GM19468 (cell line): ENCODE results near the gene CHGA.

ENCODE experiments used
- ATAC-seq: cut with Tn5 transposase; IDR thresholded peaks from one replicate; pipeline ENCODE4 v1.9.1; 2021; ENCODE audit warnings: mild to moderate bottlenecking, moderate library complexity, moderate number of reproducible peaks; ENCODE audit not compliant: unreplicated experiment; ENCODE audit errors: extremely low read depth

CHGA gene

DNA sequence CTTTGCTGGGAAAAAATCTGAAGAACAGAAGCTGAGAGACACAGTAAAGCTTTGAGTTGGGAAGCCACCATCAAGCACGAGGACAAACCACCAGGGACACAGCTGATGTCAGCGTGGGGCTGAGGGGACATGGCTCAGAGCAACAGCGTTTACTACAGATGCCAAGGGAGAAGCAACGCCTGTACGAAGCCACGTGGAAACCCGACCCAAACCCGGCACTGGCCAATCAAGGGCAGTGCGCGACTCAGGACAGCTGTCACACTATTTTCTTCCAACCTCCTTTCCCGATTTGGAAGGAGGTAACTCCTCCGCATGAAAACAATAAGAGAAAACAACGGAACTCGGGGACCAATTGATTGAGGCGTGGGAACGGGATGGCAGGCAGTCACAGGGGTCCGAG lies 20.2 kb upstream of the CHGA start:
- no peak for ATAC-seq

DNA sequence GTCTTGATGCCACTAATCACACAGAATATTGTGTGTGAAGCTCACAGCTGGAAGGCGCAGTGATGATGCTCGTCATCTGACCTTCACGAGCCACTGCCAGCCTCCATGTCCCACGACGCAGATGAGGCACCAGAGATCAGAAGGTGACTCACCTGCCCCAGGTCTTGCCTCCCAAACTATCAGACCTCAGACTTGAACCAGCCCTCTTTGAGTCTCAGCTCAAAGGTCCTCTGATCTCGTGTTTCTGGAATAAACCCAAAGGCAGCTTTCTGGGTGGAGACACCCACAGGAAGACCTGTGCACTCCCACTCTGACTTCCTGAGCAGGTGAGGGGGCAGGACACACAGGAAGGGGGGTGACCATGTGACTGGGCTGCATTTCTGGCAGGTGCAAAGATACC lies 19.6 kb upstream of the CHGA start:
- ATAC-seq, result no peak

DNA sequence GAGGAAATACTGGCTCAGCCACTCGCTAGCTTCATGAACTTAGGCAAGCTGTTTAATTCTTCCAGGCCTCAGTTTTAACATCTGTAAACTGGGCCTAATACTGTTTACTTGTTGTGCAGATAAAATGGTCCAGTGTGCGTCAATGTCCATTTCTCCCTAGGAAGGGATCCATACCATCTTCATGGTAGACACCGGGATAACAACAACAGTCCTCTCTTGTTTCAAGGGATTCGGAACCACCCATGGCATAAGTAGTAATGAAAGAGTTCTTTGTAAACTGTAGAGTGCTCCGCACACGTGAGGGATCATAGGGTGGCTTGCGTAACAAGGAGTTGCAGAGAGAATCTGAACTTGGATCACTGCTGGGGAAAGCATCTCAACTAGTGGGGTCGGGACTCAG lies 17.3 kb upstream of the CHGA start:
- ATAC-seq, result no peak

DNA sequence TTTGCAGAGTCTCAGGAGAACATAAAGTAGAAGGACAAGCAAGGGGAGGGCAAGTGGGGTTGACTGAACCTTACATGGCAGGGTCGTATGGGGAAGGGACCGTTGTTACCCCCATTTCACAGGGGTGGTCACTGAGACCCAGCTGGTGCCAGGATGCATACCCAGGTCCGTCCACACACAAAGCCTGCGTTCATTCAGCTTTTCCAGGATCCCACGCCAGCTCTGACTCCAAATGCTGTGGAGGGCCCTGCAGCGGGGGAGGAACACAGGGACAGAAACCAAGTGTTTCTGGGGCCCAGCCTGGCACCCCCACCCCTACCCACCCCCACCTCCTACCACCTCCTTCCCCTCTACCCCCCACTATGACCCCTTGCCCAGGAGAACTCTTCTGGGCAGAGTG lies 16.5 kb upstream of the CHGA start:
- ATAC-seq, result no peak

DNA sequence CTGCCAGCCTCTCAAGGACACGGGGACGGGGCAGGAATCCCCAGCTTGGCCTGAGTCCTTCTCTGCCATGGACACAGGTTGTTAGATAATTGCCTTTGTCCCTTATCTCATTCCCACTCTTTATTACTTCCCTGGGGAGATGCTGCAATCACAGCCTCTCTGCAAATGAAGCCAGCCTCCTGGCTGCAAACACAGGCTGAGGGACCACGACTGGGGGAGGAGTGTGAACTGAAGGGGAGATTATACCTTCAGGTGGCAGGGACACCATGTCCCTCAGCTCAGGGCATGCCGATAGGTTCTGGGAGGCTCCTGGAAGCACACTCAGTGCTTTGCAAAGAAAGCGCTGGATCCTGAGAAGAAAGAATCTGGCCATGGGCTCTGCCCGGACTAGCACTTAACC lies 16.1 kb upstream of the CHGA start:
- ATAC-seq, result no peak

DNA sequence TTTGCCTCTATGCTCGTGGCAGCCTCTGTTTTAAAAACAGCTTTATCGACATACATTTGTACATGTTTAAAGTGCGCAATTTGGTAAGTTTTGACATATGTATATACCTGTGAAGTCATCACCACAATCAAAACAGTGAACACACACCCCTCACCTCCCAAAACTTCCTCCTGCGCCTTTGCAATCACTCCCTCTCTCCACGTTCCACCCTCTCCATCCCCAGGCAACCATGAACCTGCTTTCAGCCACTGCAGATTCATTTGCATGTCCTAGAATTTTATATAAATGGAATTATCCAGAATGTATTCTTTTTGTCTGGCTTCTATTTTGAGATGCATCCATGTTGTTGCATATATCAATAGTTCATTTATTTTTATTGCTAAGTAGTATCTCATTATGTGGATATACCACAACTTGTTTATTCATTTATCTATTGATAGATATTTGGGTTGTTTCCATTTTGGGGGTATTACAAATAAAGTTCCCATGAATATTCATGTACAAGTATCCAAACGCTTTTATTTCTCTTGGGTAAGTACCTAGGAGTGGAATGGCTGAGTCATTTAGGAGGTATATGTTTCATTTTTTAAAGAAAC lies 15.5 kb upstream of the CHGA start:
- ATAC-seq, result no peak

DNA sequence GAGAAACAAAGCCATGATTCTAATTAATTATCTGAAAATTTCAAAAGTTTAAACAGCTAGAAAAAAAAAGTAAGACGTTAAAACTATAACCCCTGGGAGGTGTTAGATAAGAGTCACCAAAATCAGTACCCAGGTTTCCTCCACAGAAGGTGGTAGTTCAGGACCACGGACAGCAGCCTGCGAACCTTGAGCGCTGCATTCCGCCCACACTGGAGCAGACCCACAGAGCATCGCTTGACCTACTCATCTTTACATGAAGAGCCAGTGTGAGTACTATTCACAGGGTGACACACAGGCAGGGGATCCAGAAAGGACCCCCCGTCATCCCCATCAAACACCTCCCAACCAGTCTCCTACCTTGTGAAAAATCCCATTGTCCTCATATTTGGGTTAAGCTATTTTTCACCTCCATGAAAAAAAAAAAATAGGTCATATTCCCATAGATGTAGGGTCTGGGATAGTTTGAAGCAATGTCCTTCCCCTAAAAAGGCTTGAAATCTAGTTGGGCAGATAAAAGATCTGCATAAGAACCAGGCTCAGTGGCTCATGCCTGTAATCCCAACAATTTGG lies 8.8 kb upstream of the CHGA start:
- no peak for ATAC-seq

DNA sequence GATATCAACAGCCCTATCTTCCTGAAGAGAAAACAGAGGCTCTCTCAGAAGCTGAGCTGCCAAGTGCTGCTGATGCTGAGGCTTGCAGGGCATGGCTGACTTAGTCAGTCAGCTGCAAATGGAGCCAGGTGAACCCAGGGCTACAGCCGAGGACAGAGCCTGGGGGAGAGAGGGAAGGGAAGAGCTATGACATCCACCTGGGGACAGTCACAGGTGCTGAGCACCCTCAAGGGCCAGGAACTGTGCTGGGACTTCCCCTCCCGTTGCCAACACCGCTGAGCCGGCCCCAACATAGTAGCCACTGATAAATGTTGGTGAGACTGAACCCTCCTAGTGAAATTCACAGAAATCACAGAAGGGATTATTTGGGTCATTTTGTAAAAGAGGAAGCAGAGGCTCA lies 6.7 kb upstream of the CHGA start:
- ATAC-seq, result no peak

DNA sequence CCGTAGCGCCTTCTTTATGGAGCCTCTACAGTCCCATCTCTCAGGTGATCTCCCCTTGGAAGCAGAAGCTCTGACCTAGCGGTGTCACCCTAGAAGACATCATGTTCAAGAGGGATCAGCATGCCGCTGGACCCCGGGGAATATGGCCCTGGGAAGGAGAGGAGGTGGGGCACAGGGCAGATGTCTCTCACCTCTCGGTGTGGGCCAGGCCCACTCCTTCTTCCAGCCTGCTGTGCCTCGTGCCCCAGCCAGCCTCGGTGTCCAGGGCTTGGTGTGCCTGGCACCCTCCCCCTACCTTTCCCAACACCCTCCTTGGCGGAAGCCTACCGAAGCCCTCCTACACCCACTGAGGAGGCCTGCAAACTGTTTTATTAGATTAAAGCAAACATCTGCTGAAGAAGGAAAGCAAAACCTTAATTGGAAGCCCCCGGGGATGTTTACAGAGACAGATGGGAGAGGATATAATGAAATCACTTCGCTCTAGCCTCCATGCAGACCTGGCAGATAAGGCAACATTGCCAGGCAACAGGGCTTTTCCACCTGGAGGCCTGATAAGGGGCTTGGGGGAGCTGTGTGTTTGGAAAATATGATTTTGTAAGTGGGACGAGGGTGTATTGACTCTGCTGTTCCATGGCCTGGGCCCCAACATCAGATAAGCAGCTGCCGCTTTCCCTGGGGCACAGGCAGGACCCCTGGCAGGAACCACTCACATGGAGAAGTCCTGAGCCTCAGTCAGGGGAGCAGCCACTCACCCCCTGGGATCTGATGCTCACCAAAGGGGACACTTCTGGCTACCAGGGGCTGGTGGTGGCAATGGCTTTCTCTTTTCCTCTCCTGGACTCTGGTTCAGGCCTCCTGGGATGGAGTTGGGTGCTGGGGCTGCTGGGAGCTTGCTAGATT lies 5.7 kb upstream of the CHGA start:
- no peak for ATAC-seq

DNA sequence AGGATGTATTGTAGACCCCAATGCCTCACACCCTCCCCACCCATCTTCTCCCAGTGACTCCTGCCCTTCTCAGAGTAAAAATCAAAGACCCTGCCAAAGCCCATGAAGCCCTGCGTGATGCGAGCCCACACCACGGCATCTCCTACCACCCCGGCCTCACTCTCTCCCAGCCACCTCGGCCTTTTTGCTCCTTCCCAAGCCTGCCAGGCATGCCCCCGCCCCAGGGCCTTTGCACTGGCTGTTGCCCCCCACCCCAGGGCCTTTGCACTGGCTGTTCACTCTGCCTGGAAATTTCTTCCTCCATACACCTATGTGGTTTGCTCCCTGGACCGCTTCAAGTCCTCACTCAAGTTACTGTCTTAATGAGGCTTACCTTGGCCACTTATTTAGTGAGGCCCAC lies 5.0 kb upstream of the CHGA start:
- no peak for ATAC-seq

DNA sequence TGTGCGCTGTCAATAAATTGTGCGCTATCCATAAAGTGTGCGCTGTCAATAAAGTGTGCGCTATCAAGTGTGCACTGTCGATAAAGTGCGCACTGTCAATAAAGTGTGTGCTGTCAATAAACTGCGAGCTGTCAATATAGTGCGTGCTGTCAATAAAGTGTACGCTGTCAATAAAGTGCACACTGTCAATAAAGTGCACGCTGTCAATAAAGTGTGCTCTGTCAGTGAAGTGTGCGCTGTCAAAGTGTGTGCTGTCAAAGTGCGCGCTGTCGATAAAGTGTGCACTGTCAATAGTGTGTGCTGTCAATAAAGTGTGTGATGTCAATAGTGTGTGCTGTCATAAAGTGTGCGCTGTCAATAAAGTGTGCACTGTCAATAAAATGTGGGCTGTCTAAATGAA lies 2.9 kb upstream of the CHGA start:
- no peak for ATAC-seq

DNA sequence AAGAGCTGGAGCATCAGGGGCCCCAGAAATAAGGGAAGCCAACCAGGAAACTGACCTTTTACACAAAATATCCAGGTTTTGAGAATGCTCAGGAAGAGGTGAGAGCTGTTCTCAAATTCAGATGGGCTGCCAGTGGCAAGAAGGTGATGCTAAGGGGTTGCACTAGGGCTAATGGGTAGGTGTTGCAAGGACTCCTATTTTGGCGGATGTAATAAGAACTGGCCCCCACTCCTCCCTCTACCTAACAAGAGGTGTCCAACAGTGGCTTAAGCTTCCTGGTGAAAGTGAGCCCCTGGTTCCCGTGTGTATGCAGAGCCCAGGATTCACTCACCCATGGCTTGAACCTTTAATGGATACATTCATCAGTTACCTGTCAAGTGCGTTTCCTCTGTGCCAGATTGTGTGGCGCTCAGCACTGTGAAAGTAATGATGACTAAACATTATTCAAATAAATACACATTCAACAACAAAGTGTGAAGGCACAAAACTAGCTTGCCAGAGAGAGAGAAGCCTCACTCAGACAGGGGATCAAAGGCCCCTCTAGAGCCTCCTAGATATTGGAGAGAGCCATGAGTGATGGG lies 705 bp upstream of the CHGA start:
- ATAC-seq, result no peak

DNA sequence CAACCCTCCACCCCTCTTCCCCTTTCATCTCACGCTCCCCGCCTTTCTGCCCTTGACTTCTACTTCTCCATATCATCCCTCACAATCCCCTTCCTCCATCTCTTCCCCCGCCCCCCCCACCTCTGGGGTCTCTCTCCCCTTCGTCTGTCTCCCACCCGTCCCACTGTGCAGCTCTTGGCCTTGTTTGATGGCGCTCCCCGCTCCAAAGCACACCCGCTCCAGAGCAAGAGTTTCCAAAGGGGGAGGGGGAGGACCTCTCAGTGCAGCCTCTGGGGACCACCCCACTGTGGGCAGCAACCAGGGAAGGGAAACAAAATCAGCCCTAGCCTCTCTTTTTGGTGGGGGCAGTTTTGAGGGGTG lies 774 bp downstream of the CHGA start:
- no peak for ATAC-seq

DNA sequence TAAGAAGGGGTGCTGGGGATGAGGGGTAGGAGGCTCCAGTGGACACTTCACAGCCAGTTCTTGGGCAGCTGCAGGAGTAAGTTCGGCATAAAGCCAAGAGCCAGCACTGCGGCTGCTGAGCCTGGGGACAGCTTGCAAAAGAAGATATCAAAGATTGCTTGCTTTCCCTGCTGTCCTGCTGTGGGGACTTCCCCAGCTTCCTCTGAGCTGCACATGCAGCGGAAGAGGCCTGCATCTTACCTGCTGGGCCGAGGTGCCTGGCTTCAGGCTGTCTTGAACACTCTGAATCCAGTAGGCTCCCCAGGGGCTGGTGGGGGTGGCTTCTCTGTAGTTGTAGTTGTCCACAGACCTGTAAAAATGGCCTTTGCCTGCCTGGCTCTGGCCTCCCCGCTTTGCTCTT lies 1.3 kb downstream of the CHGA start:
- ATAC-seq, result no peak

DNA sequence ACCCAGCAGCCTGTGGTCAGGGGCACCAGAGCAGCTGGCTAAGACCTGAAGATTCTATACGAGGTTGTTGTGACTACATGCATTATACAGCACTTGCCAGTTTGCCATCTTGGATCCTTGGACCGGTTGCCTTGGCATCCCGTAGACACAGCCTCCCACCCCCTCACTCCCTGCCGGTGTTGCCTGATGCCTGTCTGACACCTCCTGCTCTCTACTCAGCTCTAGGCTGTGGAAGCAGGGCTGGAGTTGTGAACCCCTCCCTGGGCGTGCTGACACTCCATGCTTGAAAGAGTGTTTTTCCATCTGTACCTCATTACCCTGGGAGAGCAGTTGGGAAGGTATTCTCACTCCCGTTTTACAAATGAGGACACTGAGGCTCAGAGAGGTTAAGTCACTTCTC lies 2.5 kb downstream of the CHGA start:
- no peak for ATAC-seq

DNA sequence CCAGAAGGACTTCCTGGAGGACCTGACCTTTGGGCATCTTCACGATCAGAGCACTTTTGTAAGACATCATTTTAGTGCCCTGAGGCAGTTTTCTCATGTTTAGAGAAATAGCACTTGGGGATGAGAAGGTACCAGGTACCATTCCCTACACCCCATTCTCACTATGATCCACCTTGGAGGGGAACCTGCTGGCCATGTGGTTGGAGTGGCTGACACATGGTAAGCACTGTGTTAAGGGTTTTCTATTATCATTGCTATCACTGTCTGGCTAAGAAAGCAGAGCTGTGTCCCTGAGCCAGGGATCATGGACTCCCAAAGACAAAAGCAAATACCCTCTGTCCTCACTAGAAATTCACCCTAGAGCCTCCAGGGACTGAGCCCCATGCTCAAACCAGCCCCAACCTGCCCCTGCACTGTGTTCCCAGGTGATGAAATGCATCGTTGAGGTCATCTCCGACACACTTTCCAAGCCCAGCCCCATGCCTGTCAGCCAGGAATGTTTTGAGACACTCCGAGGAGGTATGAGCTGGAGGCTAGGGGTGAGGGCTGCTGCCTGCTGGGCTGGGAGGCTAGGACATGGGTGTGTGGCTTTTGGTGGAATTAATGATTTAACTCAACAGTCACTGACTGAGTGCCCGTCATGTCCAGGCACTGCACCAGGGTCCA lies 3.4 kb downstream of the CHGA start:
- no peak for ATAC-seq

DNA sequence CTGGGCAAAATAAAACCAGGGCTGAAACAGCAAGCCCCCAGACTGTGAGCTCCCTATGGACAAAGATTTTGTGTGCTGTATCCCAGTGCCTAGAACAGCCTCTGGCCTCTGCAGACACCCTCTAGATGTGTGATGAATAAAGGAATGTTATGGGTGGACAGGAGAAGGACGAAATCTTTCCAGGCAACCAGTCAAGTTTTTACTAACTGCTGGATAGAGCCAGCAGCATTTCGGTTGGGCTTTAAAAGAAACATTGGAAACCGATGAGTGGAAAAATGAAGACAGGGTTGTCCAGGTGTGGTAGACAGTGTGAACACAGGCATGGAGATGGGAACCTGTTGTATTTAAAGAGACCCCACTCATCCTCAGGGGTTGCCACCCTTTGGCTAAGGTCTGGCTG lies 4.0 kb downstream of the CHGA start:
- ATAC-seq, result no peak

DNA sequence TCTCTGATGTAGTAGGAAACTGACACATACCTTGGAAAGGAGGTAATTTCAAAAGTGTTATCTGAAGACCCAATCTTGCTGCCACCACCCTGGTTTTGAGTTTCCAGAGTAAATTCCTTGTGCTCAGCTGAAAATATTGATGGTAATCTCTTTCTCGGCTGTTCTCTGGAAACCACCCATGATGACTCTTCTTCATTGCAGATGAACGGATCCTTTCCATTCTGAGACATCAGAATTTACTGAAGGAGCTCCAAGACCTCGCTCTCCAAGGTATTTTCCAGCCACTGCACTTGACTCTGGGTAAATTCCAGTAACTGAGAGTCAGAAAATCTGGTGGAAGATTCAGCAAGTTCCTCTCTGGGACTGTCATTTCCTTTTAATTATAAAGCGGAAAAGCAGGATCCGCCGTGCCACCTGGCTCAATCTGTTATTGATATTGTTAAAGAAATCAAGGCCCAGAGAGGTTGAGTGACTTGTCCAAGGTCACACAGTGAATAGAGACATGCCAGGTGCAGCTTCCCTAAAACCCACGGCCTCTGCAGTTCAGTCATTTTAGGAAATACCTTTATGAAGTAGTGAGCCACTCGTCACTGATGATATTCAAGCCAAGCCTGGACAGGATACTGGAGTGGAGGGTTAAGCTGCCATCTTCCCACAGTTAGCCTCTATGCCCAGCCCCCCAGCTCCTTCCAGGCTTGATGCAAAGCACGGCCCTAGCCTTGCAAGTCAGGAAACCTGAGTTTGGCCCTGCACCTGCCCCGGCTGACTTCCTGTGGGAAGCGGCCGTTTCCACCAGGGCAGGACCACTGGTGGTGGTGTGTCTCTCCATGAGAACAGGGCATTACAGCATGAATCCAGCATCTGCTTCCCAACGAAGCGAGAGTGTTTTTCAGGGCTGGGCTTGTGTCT lies 4.7 kb downstream of the CHGA start:
- ATAC-seq, result no peak

DNA sequence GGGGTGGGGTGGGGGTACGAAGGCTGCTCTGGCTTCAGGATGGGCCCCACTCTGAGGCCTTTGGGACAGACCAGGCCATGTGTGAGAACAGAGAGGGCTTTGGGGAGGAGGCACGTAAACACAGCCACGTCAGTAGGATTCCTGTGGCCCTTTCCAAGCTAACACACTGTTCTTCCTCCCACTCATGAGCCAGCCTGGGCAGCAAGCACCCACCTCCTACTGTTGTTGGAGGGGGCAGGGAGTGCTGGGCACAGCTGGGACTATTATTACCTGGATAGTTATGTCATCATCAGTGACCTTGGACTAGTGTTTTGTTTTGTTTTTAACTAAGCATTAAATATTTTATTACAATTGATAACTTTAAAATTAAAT lies 5.3 kb downstream of the CHGA start:
- no peak for ATAC-seq
